HepG2 (cell line): Measurements from ENCODE around the gene FAM20C. TPM values are rescaled to one million over a fixed set of nuclear protein-coding genes. Genes with fewer than 3 reads are reported as not detected.
A peak's percentile ranks its signal among the peaks of the same experiment; 100 is the strongest.

ENCODE experiments used
- CEBPZ ChIP-seq: IDR thresholded peaks from 2 replicates; pipeline ENCODE4 v1.6.1; 2012; ENCODE audit warnings: low read length, improper control_type of control experiment
- HDAC1 ChIP-seq: sonication (generic); formaldehyde crosslinking; IDR thresholded peaks from 2 replicates; pipeline ENCODE4 v1.5.1; 2020; ENCODE audit warnings: mild to moderate bottlenecking, missing genetic modification reagents
- KLF16 ChIP-seq, 2 experiments: sonication (generic) in 1 of 2; formaldehyde crosslinking in 1 of 2; IDR thresholded peaks; 2 replicates each; pipeline versions ENCODE4 v1.6.1 to v1.8.0; 2016 to 2023; ENCODE audit warnings: missing genetic modification reagents in 2 of 2, missing compliant biosample characterization in 1 of 2
- LCORL ChIP-seq, 2 experiments: fragments of 450-650 bp in 1 of 2; sonication (generic) in 1 of 2; formaldehyde crosslinking in 1 of 2; IDR thresholded peaks; 2 replicates each; pipeline versions ENCODE4 v1.5.0 to v1.6.1; 2017 to 2020; ENCODE audit warnings: antibody characterized with exemption in 1 of 2, missing genetic modification reagents in 1 of 2
- MAZ ChIP-seq, 2 experiments: sonication (generic) in 1 of 2; formaldehyde crosslinking in 1 of 2; IDR thresholded peaks; 2 replicates each; pipeline versions ENCODE4 v1.5.0 to v1.6.1; 2012 to 2020; ENCODE audit warnings: low read depth in 2 of 2, mild to moderate bottlenecking in 2 of 2, borderline replicate concordance in 1 of 2, improper control_type of control experiment in 1 of 2, low read length in 1 of 2, missing genetic modification reagents in 1 of 2, moderate library complexity in 1 of 2
- MBNL3 ChIP-seq: fragments of 250-450 bp; sonication (Bioruptor Pico); conservative IDR thresholded peaks from 2 replicates; pipeline ENCODE4 v1.8.0; 2022; ENCODE audit warnings: mild to moderate bottlenecking, inconsistent platforms
- MEIS2 ChIP-seq: sonication (generic); formaldehyde crosslinking; IDR thresholded peaks from 2 replicates; pipeline ENCODE4 v1.9.0; 2021; ENCODE audit warnings: mild to moderate bottlenecking, missing genetic modification reagents
- NFYB ChIP-seq: sonication (generic); formaldehyde crosslinking; IDR thresholded peaks from 2 replicates; pipeline ENCODE4 v1.4.0; 2020; ENCODE audit warnings: missing genetic modification reagents
- NONO ChIP-seq, 2 experiments: fragments of 450-650 bp in 1 of 2; sonication (generic) in 1 of 2; formaldehyde crosslinking in 1 of 2; IDR thresholded peaks in 1 of 2; conservative IDR thresholded peaks in 1 of 2; 2 replicates each; pipeline versions ENCODE4 v1.6.1 to v1.8.0; 2017 to 2022; ENCODE audit warnings: mild to moderate bottlenecking in 1 of 2, missing genetic modification reagents in 1 of 2, moderate library complexity in 1 of 2
- NR1H2 ChIP-seq: sonication (generic); formaldehyde crosslinking; IDR thresholded peaks from 2 replicates; pipeline ENCODE4 v1.8.1; 2022; ENCODE audit warnings: low read depth, missing genetic modification reagents, borderline replicate concordance
- SMC3 ChIP-seq: IDR thresholded peaks from 2 replicates; pipeline ENCODE4 v1.6.1; 2011; ENCODE audit warnings: low read length, improper control_type of control experiment
- SOX13 ChIP-seq, 3 experiments: fragments of 450-650 bp in 1 of 3; sonication (generic) in 1 of 3; formaldehyde crosslinking in 1 of 3; IDR thresholded peaks in 2 of 3; conservative IDR thresholded peaks in 1 of 3; 2 replicates each; pipeline versions ENCODE4 v1.5.0 to v1.6.1; 2016 to 2020; ENCODE audit warnings: antibody characterized with exemption in 1 of 3, mild to moderate bottlenecking in 1 of 3, missing compliant biosample characterization in 1 of 3, missing genetic modification reagents in 1 of 3, moderate library complexity in 1 of 3
- TBX2 ChIP-seq: sonication (generic); formaldehyde crosslinking; IDR thresholded peaks from 2 replicates; pipeline ENCODE4 v1.5.0; 2020; ENCODE audit warnings: missing genetic modification reagents, mild to moderate bottlenecking, borderline replicate concordance
- THAP8 ChIP-seq: sonication (generic); formaldehyde crosslinking; IDR thresholded peaks from 2 replicates; pipeline ENCODE4 v1.5.1; 2020; ENCODE audit warnings: missing genetic modification reagents, mild to moderate bottlenecking, borderline replicate concordance
- WIZ ChIP-seq: sonication (generic); formaldehyde crosslinking; IDR thresholded peaks from 2 replicates; pipeline ENCODE4 v1.5.1; 2020; ENCODE audit warnings: mild to moderate bottlenecking, missing genetic modification reagents
- ZBTB7A ChIP-seq: sonication (generic); formaldehyde crosslinking; IDR thresholded peaks from 2 replicates; pipeline ENCODE4 v1.8.0; 2022; ENCODE audit warnings: mild to moderate bottlenecking, missing genetic modification reagents
- ZC3H4 ChIP-seq: sonication (generic); formaldehyde crosslinking; IDR thresholded peaks from 2 replicates; pipeline ENCODE4 v1.4.0; 2020; ENCODE audit warnings: missing genetic modification reagents, borderline replicate concordance
- ZNF124 ChIP-seq: sonication (generic); formaldehyde crosslinking; IDR thresholded peaks from 2 replicates; pipeline ENCODE4 v1.4.0; 2020; ENCODE audit warnings: missing genetic modification reagents
- ZNF280B ChIP-seq: sonication (generic); formaldehyde crosslinking; IDR thresholded peaks from 2 replicates; pipeline ENCODE4 v1.5.0; 2020; ENCODE audit warnings: missing genetic modification reagents, mild to moderate bottlenecking, borderline replicate concordance
- ZNF549 ChIP-seq: sonication (generic); formaldehyde crosslinking; IDR thresholded peaks from 2 replicates; pipeline ENCODE4 v1.5.0; 2020; ENCODE audit warnings: missing genetic modification reagents
- ZNF562 ChIP-seq: sonication (generic); formaldehyde crosslinking; IDR thresholded peaks from 2 replicates; pipeline ENCODE4 v1.8.0; 2022; ENCODE audit warnings: missing genetic modification reagents, borderline replicate concordance
- polyA plus RNA-seq, 8 experiments: library from polyadenylated mRNA; depleted of rRNA in 3 of 8; stranded (reverse) in 7 of 8; unstranded in 1 of 8; fragments of >200 nt; fragmentation: Illumina TruSeq in 4 of 8; extraction: Trizol in 4 of 8; gene quantifications; 2 replicates each; pipeline versions ENCODE4 v1.2.1 to v1.2.3, GENCODE V29; 2011 to 2016; ENCODE audit warnings: low read depth in 4 of 8, missing spikeins in 1 of 8, mixed read lengths in 1 of 8; ENCODE audit not compliant: insufficient read depth in 1 of 8
- total RNA-seq, 5 experiments: library from RNA; depleted of rRNA; stranded (reverse); fragments of >200 nt; fragmentation: Illumina TruSeq; extraction: Trizol; gene quantifications; 2 replicates each; pipeline ENCODE4 v1.2.3, GENCODE V29; 2016; ENCODE audit warnings: low read depth in 1 of 5

FAM20C gene
- total and polyA plus RNA-seq, 2 of the 13 experiments (the other 11 are each of a cell fraction or from before 2014, with no cell fraction given) = 11.9 to 19.9 TPM

- peak; percentile 51; the same call in 1 of the 2 replicates for TF ChIP-seq TBX2
- no peak for TF ChIP-seq ZBTB7A (CRISPR knock-in tag)
- no peak for TF ChIP-seq ZNF549 (CRISPR knock-in tag)
- no peak for TF ChIP-seq KLF16 (CRISPR knock-in tag; IDR thresholded peaks at IDR 0.05)
- TF ChIP-seq CEBPZ = no peak
- no peak for TF ChIP-seq NONO (IDR thresholded peaks at IDR 0.05)
- TF ChIP-seq NONO (CRISPR knock-in tag; conservative IDR thresholded peaks at IDR 0.05) = peak; percentile 74
- TF ChIP-seq SOX13 (IDR thresholded peaks at IDR 0.05) = no peak
- TF ChIP-seq SOX13 (CRISPR knock-in tag; conservative IDR thresholded peaks at IDR 0.05 in 1 of 2, IDR thresholded peaks at IDR 0.05 in 1 of 2) = no peak
- no peak for TF ChIP-seq MAZ (IDR thresholded peaks at IDR 0.05; ENCODE audit: borderline replicate concordance, low read depth, low read length)
- TF ChIP-seq MAZ (CRISPR knock-in tag; IDR thresholded peaks at IDR 0.05; ENCODE audit: low read depth) = 0 out of 2 replicates have a peak, but pooled peaks have one; percentile 16
- TF ChIP-seq NFYB = no peak
- no peak for TF ChIP-seq WIZ (CRISPR knock-in tag)
- TF ChIP-seq THAP8 (CRISPR knock-in tag) = no peak
- TF ChIP-seq ZNF562 (CRISPR knock-in tag) = no peak
- TF ChIP-seq MEIS2 (CRISPR knock-in tag) = no peak
- no peak for TF ChIP-seq NR1H2 (CRISPR knock-in tag)
- TF ChIP-seq LCORL (IDR thresholded peaks at IDR 0.05) = no peak
- TF ChIP-seq LCORL (CRISPR knock-in tag; IDR thresholded peaks at IDR 0.05) = no peak
- no peak for TF ChIP-seq ZC3H4
- TF ChIP-seq ZNF124 (CRISPR knock-in tag) = no peak
- TF ChIP-seq SMC3 = no peak
- no peak for TF ChIP-seq ZNF280B (CRISPR knock-in tag)
- no peak for TF ChIP-seq MBNL3 (CRISPR knock-in tag)
- peak; percentile 51; the same call in 1 of the 2 replicates for TF ChIP-seq HDAC1 (CRISPR knock-in tag)
Measured at GRCh38 chr7:294440-295154, 102.2 kb downstream of the FAM20C start (continued).
